Stomach smooth muscle (tissue), 2 donors: Measurements from ENCODE around the gene NT5E.

ENCODE experiments used
- H3K27ac ChIP-seq: one replicate; pipeline ENCODE4 v1.7.0; 2013; ENCODE audit warnings: mild to moderate bottlenecking, low read length, inconsistent platforms
- H3K27me3 ChIP-seq, 2 donors: one replicate each; pipeline ENCODE4 v1.7.0; 2013; ENCODE audit warnings: low read length in 2 of 2; ENCODE audit not compliant: insufficient read depth in 2 of 2, control insufficient read depth in 1 of 2
- H3K36me3 ChIP-seq, 2 donors: one replicate each; pipeline ENCODE4 v1.7.0; 2013; ENCODE audit warnings: low read length in 2 of 2; ENCODE audit not compliant: control insufficient read depth in 2 of 2, insufficient read depth in 2 of 2
- H3K4me1 ChIP-seq: one replicate; pipeline ENCODE4 v1.7.0; 2013; ENCODE audit warnings: low read length; ENCODE audit not compliant: control insufficient read depth, insufficient read depth
- H3K4me3 ChIP-seq, 2 donors: one replicate each; pipeline ENCODE4 v1.7.0; 2013; ENCODE audit warnings: low read length in 2 of 2
- H3K9ac ChIP-seq, 2 donors: one replicate each; pipeline ENCODE4 v1.7.0; 2013; ENCODE audit warnings: low read length in 2 of 2, mild to moderate bottlenecking in 1 of 2
- H3K9me3 ChIP-seq, 2 donors: one replicate each; pipeline ENCODE4 v1.7.0; 2013; ENCODE audit warnings: low read length in 2 of 2; ENCODE audit not compliant: control insufficient read depth in 2 of 2
- donor health status: healthy.
- donor health status: Pancreatic carcinoma.

The NT5E gene

GRCh38 chr6:85470023-85470410 is 20.1 kb downstream of the NT5E start:
- Histone ChIP-seq H3K4me1 (peaks cover 2% of the 10 kb centered on the region), H3K27ac (no peak overlapping the region), H3K36me3 (peaks cover 0 to 6% of the 10 kb centered on the region in 2 donors), H3K4me3 (no peak overlapping the region), H3K9ac (no peak overlapping the region), H3K9me3 (no peaks in the 10 kb centered on the region), H3K27me3 (no peaks in the 10 kb centered on the region)

GRCh38 chr6:85472744-85473143 is 22.9 kb downstream of the NT5E start:
- Histone ChIP-seq H3K9ac (no peak overlapping the region), H3K9me3 (peaks cover 0 to 4% of the 10 kb centered on the region in 2 donors), H3K27me3 (no peaks in the 10 kb centered on the region), H3K4me1 (peaks cover 2% of the 10 kb centered on the region), H3K4me3 (no peak overlapping the region), H3K27ac (no peak overlapping the region), H3K36me3 (peaks cover 6 to 7% of the 10 kb centered on the region in 2 donors)

- H3K4me3 ChIP-seq, result no peak overlapping the region
Measured at GRCh38 chr6:85473748-85474147, 23.9 kb downstream of the NT5E start.

GRCh38 chr6:85476532-85476931 is 26.6 kb downstream of the NT5E start:
- Histone ChIP-seq H3K4me1 (peaks cover 2% of the 10 kb centered on the region), H3K4me3 (no peak overlapping the region), H3K9me3 (peaks cover 0 to 4% of the 10 kb centered on the region in 2 donors), H3K27ac (no peak overlapping the region), H3K9ac (no peak overlapping the region), H3K36me3 (peaks cover 6 to 7% of the 10 kb centered on the region in 2 donors), H3K27me3 (no peaks in the 10 kb centered on the region)

More at GRCh38 chr6:85473748-85474147, 23.9 kb downstream of the NT5E start:
- Histone ChIP-seq H3K9ac (no peak overlapping the region), H3K36me3 (peaks cover 2 to 7% of the 10 kb centered on the region in 2 donors), H3K27ac (no peak overlapping the region), H3K9me3 (peaks cover 0 to 4% of the 10 kb centered on the region in 2 donors), H3K27me3 (no peaks in the 10 kb centered on the region), H3K4me1 (peaks cover 2% of the 10 kb centered on the region)

- Histone ChIP-seq H3K36me3 (peaks cover 4 to 7% of the 10 kb centered on the region in 2 donors), H3K4me1 (peaks cover 8% of the 10 kb centered on the region), H3K9me3 (peaks cover 0 to 4% of the 10 kb centered on the region in 2 donors), H3K9ac (no peak overlapping the region), H3K27ac (no peak overlapping the region), H3K27me3 (no peaks in the 10 kb centered on the region), H3K4me3 (no peak overlapping the region)
Measured at GRCh38 chr6:85479208-85479607, 29.3 kb downstream of the NT5E start.

GRCh38 chr6:85482206-85482904 is 32.5 kb downstream of the NT5E start:
- H3K36me3 ChIP-seq, result peaks cover 0 to 6% of the 10 kb centered on the region in 2 donors
- H3K27ac ChIP-seq, result peak overlapping the region; percentile 31
- peaks cover 8% of the 10 kb centered on the region for H3K4me1 ChIP-seq
- H3K4me3 ChIP-seq, result peak overlapping the region; percentile 15 to 54
- no peaks in the 10 kb centered on the region for H3K9me3 ChIP-seq
- H3K9ac ChIP-seq, result peak overlapping the region in 1 of 2 donors; percentile 21
- H3K27me3 ChIP-seq, result no peaks in the 10 kb centered on the region

- H3K4me1 ChIP-seq, result peaks cover 8% of the 10 kb centered on the region
- H3K27me3 ChIP-seq, result no peaks in the 10 kb centered on the region
- H3K27ac ChIP-seq, result no peak overlapping the region
- H3K9ac ChIP-seq, result peak overlapping the region in 1 of 2 donors; percentile 21
- H3K4me3 ChIP-seq, result peak overlapping the region; percentile 15 to 54
- peaks cover 4 to 8% of the 10 kb centered on the region in 2 donors for H3K36me3 ChIP-seq
- no peaks in the 10 kb centered on the region for H3K9me3 ChIP-seq
Measured at GRCh38 chr6:85482905-85483700, 33.2 kb downstream of the NT5E start.

- Histone ChIP-seq H3K9me3 (no peaks in the 10 kb centered on the region), H3K27ac (no peak overlapping the region), H3K4me3 (no peak overlapping the region), H3K27me3 (no peaks in the 10 kb centered on the region), H3K36me3 (peaks cover 4 to 8% of the 10 kb centered on the region in 2 donors), H3K4me1 (peaks cover 8% of the 10 kb centered on the region), H3K9ac (no peak overlapping the region)
Measured at GRCh38 chr6:85483846-85484245, 34.0 kb downstream of the NT5E start.

GRCh38 chr6:85484948-85485347 is 35.1 kb downstream of the NT5E start:
- no peaks in the 10 kb centered on the region for H3K9me3 ChIP-seq
- no peak overlapping the region for H3K27ac ChIP-seq
- peaks cover 4 to 6% of the 10 kb centered on the region in 2 donors for H3K36me3 ChIP-seq
- peaks cover 8% of the 10 kb centered on the region for H3K4me1 ChIP-seq
- no peak overlapping the region for H3K4me3 ChIP-seq
- no peaks in the 10 kb centered on the region for H3K27me3 ChIP-seq
- no peak overlapping the region for H3K9ac ChIP-seq

GRCh38 chr6:85490516-85491248 is 40.8 kb downstream of the NT5E start:
- Histone ChIP-seq H3K9ac (no peak overlapping the region), H3K4me3 (no peak overlapping the region), H3K27me3 (no peaks in the 10 kb centered on the region), H3K36me3 (peaks cover 8 to 17% of the 10 kb centered on the region in 2 donors), H3K27ac (no peak overlapping the region), H3K4me1 (no peaks in the 10 kb centered on the region), H3K9me3 (no peaks in the 10 kb centered on the region)
